Left renal pelvis (tissue), 4 donors: ENCODE measurements around the gene SLC35F4. TPM values are rescaled to one million over a fixed set of nuclear protein-coding genes. Genes with fewer than 3 reads are reported as not detected.
"Not testable (repeated sequence)": the region's sequence is repeated elsewhere in the genome, so short reads cannot be mapped to it uniquely, and the experiment has no call there.

Experiments used
- DNase-seq, 4 donors: peaks; one replicate each; pipeline ENCODE4 v3.0.0-alpha.2; 2013; ENCODE audit warnings: low read depth in 4 of 4, low spot score in 3 of 4
- polyA plus RNA-seq, 4 donors: library from polyadenylated mRNA; unstranded; fragments of 120-200 nt; gene quantifications; one replicate each; pipeline ENCODE4 v1.2.1, GENCODE V29; 2013; ENCODE audit not compliant: insufficient read length in 4 of 4

The SLC35F4 gene
- polyA plus RNA-seq, 4 donors: 0.86 to 3.2 (median 2.9) TPM

- no peak for DNase-seq
These were observed 53.2 kb downstream of the SLC35F4 start for GRCh38 chr14:57812741-57813140.

- DNase-seq: no peak
These were observed 53.8 kb downstream of the SLC35F4 start for GRCh38 chr14:57811998-57812546.

- DNase-seq: no peak
These were observed 56.1 kb downstream of the SLC35F4 start for GRCh38 chr14:57809808-57810207.

GRCh38 chr14:57797160-57797559 is 68.7 kb downstream of the SLC35F4 start:
- DNase-seq: no peak

- no peak for DNase-seq
These were observed 69.3 kb downstream of the SLC35F4 start for GRCh38 chr14:57796556-57796955.

GRCh38 chr14:57785058-57785457 is 80.8 kb downstream of the SLC35F4 start:
- DNase-seq: no peak

- no peak for DNase-seq
These were observed 94.1 kb downstream of the SLC35F4 start for GRCh38 chr14:57771801-57772200.

- DNase-seq: no peak
These were observed 95.9 kb downstream of the SLC35F4 start for GRCh38 chr14:57769863-57770523.

GRCh38 chr14:57761800-57762199 is 104.1 kb downstream of the SLC35F4 start:
- no peak for DNase-seq

GRCh38 chr14:57760896-57761295 is 105.0 kb downstream of the SLC35F4 start:
- DNase-seq: no peak

- DNase-seq: no peak
These were observed 110.8 kb downstream of the SLC35F4 start for GRCh38 chr14:57755018-57755521.

- DNase-seq: no peak
These were observed 111.4 kb downstream of the SLC35F4 start for GRCh38 chr14:57754527-57754926.

- DNase-seq: no peak
These were observed 112.1 kb downstream of the SLC35F4 start for GRCh38 chr14:57753821-57754220.

GRCh38 chr14:57752142-57752695 is 113.7 kb downstream of the SLC35F4 start:
- DNase-seq: not testable (repeated sequence)

- DNase-seq: no peak
These were observed 114.5 kb downstream of the SLC35F4 start for GRCh38 chr14:57751400-57751799.

GRCh38 chr14:57749267-57749666 is 116.6 kb downstream of the SLC35F4 start:
- no peak for DNase-seq

- no peak for DNase-seq
These were observed 117.6 kb downstream of the SLC35F4 start for GRCh38 chr14:57748279-57748678.

GRCh38 chr14:57747036-57747435 is 118.9 kb downstream of the SLC35F4 start:
- DNase-seq: no peak

- DNase-seq: no peak
These were observed 119.3 kb downstream of the SLC35F4 start for GRCh38 chr14:57746563-57746962.

GRCh38 chr14:57739516-57739915 is 126.4 kb downstream of the SLC35F4 start:
- no peak for DNase-seq

- no peak for DNase-seq
These were observed 128.3 kb downstream of the SLC35F4 start for GRCh38 chr14:57737598-57737997.

- DNase-seq: no peak
These were observed 129.5 kb downstream of the SLC35F4 start for GRCh38 chr14:57736391-57736790.
